SK-N-SH treated with all-trans-retinoic acid at 6 μM for 48 hours (cell line): ENCODE data around the gene B3GNT3.

Source experiments
- SNAI2 ChIP-seq: fragments of 250-450 bp; sonication (Bioruptor Pico); IDR thresholded peaks from 2 replicates; pipeline ENCODE4 v1.5.0; 2020; ENCODE audit warnings: mild to moderate bottlenecking, moderate library complexity
- ZFP30 ChIP-seq: fragments of 450-650 bp; formaldehyde crosslinking; IDR thresholded peaks from 2 replicates; pipeline ENCODE4 v1.5.0; 2022; ENCODE audit warnings: mild to moderate bottlenecking, moderate library complexity

- TF ChIP-seq SNAI2 (CRISPR knock-in tag) (no peak), ZFP30 (CRISPR knock-in tag) (no peak)
Observed at GRCh38 chr19:17788632-17789031, 6.3 kb upstream of the B3GNT3 start.
